NCI-H2029 treated with DMSO at 0.1 percent for 48 hours (cell line): Measurements from ENCODE around the gene DLGAP4.
A peak's percentile ranks its signal among the peaks of the same experiment; 100 is the strongest.

Source experiments
- DNase-seq: peaks from one replicate; lab custom pipeline; 2025; lab: John Stamatoyannopoulos, UW

DLGAP4 gene

DNA sequence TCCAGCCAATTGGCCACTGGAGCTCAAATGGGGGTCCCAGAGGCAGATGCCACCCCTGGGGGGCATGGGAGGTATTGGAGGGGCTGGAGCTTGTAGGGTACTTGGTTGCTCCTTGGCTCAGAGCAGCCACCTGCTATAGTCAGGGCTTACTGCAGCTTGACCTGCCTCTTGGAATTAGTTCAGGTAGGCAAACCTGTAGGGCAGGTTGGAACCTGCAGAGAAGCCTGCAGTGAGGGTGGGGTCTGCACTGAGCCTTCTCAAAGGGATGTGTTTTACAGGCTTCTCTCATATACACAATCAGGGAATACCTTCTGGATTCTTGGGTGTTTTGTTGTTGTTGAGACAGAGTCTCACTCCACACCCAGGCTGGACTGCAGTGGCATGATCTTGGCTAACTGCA is 141.0 kb downstream of the DLGAP4 start:
- DNase-seq: no peak

DNA sequence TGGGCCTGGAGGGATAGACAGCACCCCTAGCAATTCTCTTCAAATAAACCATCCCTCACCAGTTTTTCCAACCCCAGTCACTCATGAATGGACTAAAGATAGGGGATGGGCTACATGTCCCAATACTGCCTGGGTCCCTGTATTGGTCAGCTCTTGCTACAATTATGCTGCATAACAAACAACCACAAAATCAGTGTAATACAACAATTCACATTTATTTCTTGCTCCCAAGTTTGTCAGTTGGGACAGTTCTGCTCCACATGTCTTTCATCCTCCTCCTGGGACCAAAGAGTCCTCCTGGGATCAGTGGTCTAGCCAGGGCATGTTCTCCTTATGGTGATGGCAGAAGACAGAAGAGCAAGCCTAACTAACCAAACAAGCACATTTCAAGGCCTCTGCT is 143.5 kb downstream of the DLGAP4 start:
- DNase-seq: no peak

DNA sequence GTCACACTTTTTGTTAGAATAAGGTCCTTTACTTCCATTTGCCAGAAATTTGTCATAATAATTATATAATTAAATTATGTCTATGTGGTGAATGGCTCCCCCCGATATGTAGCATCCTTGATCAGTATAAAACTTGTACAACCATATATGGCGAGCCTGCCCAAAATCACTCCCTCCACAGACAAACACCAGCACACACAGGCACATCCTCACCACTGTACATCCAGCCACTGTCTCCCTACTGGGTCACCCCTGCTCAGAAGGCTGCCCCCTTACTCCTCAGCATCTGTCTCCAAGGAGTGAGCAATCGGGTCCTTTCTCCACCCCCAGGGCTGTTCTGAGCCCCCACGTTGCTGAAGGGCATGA is 148.2 kb downstream of the DLGAP4 start:
- no peak for DNase-seq

DNA sequence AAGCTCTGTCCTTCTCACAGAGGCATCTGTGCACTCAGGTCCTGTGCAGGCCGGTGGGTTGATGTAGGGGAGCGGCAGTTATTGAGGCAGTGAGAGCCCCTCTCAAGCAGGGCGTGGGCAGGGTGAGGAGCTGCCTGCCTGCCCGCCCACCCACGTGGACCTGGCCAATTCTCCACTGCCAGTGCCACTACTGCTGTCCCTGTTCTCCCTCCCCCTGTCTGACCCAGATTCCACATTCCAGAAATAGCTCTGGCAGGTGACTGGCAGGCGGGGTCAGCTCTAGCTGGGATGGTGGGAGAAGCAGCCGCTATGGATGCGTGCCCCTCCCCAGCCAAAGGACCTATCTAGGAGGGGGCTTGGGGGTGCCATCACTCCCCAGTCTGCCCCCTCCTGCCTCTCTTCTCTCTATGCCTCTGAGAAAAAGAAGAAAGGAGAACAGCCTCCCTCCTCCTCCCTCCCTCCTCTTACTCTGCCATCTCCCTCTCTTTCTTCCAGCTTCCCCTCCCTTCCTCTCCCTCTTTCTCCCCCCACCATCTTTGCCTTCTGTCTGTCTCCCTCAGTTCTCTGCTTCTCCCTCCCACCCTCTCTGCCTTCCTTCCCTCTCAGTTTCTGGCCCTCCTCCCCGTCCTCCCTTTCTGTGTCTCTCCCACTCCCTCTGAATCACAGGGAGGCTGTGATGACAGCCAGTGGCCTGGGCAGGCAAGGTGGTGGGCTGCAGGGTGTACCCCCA is 148.7 kb downstream of the DLGAP4 start:
- DNase-seq: no peak

DNA sequence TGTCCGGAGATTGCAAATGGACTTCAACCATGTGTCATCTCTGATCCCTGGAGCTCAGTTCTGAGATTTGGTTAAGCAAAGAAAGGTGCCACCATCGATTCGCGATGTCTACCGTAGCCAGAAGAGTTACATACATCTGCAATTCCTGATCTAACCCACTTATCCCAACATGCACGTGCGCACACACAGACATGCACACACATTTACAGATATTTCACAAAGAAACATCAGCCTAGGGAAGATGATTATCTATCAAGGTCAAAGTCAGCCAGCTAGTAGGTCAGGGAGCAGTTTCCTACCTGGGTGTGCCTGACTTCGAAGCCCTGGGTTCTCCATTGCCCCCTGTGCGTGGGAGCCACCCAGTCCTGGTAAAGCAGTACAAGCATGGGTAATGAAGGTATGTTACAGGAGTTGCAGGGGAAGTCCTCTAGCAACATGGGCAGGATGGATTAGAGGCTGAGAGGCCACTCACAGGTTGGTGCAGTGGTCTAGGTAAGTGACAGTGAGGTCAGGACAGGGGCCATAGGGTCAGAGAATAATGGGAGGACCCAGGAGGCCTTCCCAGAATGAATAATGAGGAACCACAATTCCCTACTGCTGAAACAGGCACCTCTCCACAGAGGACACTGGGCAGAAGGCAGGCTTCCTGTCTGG is 150.0 kb downstream of the DLGAP4 start:
- no peak for DNase-seq

DNA sequence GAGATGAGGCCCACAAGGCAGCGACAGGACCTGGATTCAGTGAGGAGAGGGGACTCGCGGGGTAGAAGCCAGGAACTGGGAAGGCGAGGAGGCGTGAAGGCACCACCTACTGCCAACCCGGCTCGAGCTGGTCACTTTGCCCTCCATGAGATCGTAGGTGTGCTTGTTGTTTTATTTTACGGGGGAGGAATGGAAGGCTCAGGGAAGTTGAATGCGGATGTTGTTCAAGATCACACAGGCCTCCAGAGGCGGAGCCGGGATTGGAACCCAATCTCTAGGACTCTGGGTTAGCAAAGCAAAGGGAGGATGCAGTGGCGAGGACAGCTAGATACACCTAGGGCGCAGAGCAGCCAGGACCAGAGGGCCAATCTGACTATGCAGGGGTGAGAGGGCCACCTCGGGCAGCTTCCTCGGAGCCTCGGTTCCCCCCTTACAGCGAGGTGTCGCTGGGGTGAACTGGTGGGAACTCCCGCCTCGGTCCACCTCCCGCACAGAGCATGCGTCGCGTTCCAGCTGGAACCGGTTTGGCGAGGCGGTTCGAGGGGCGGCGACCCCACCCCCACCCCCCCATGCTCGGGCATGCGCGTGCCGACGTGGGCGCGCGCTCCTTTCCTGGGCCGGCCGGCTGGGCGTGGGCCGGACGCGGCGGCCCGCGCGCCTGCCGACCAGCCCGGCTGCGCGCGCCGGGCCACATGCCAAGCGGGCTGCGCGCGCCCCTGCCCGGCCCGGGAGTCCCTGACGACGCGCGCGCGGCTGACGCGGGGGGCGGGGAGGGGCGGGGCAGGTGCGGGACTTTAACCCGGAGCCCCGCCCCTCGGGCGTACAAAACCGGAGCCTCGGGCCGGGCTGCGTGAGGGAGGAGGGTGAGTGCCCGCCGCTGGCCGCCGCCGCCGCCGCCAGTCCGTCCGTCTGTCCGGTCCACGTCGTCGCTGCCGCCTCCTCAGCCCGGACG is 154.8 kb downstream of the DLGAP4 start:
- peak; percentile 52 for DNase-seq

DNA sequence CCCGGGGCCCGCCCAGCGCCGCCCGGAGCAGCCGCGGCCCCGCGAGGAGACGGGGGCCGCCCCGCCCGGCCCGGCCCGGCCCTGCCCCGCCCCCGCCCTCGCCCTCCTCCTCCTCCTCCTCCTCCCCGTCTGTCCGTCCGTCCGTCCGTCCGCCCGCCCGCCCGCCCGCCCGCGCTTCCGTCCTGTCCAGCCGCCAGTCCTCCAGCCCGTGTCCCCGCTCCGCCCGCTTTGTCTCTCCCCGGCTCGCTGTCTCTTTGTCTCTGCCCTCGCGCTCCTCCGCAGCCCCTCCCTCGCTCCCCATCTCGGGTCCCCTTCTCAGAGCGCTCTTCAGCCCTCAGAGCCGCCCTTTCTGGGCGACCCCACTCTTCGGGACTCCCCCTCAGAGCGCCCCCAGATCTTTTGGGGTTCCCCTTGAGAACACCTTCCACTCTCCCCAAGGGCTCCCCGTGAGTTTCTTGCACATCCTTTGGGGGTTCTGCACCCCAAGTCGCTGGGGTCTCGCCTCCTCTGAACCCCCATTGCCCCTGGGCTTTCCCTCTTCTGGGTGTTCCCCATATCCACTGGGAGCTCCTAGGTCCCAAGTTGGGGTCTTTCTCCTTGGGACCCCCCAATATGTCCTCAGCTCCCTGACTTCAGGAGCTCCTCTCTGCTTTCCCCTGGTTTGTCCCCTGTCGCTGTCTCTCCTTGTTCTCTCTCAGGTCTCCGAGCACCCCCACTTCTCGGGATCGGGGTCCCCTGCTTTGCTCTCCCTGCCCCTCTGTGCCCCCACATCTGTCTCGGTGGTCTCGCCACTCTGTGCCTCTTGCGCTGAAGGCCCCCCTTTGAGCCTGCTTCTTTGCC is 155.7 kb downstream of the DLGAP4 start:
- DNase-seq: no peak

DNA sequence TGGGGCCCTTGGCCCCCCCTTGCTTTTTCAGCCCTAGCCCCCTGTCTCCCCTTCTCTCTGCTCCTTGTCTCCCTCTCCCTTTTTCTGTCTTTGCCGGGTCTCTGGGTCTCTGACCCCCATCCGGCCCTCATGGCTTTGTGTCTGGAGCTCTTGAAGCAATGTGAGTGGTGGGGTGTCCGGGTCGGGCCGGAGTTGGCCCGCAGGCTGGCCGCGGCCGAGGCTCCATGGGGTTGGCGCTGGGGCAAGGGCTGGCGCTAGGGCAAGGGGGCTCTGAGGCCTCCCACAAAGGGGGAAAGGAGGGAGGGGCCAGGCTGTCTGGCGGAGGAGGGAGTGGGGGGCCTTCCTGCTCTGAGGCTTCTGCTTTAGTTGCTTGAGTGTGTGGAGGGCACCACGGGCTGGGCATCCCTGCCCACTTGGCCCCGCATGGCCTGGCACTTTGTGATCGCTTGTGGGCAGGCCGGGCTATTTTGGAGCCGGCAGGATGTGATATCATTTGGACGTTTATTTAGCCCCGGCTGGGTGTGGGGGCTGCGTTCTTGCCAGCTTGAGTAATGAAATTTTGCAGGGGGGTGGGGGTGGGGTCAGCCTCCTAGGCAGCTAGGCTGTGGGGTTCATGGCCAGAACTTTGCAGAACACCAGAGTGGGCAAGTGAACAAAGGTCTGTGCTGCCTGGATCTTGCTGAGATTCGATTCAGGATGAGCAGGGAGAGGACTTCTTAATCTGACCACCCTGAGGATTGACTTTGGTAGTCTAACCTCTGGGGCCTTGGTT is 156.5 kb downstream of the DLGAP4 start:
- no peak for DNase-seq

DNA sequence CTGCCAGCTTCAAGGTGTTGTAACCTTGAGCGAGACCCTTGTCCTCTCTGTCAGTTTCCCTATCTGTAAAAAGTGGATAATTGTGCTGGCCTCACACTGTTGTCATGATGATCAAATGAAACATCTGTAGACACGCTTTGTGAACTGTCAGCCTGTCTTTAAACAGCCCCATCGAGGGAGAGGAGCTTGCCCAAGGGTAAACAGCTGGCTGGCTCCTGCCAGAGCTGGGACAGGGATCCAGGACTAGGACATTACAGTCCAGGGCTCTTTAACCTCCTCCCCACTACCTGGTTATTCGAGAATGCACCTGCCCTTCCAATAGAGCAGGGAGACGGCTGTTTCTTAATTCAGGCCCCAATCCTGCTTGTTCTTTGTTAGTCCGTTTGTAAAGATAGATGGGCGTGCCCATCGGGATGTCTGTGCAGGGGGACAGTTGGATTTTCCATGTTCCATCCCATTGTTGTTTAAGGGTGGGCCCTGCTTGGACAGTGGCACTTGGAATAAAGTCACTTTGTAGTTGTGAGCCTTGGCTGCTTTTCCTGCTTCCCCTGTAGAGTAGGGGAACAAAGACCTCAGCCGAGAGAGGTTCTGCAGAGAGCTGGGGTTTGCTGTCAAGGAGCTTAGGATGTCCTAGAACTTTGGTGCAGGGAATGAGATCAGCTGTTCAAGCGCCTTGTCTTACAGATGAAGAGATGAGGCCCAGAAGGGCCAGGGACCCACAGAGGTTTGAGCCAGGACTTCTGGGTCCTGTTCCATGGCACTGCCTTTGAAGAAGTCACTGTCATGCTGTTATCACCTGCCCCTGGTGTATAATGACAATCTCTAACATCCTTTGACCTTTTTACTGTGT is 157.3 kb downstream of the DLGAP4 start:
- DNase-seq: no peak

DNA sequence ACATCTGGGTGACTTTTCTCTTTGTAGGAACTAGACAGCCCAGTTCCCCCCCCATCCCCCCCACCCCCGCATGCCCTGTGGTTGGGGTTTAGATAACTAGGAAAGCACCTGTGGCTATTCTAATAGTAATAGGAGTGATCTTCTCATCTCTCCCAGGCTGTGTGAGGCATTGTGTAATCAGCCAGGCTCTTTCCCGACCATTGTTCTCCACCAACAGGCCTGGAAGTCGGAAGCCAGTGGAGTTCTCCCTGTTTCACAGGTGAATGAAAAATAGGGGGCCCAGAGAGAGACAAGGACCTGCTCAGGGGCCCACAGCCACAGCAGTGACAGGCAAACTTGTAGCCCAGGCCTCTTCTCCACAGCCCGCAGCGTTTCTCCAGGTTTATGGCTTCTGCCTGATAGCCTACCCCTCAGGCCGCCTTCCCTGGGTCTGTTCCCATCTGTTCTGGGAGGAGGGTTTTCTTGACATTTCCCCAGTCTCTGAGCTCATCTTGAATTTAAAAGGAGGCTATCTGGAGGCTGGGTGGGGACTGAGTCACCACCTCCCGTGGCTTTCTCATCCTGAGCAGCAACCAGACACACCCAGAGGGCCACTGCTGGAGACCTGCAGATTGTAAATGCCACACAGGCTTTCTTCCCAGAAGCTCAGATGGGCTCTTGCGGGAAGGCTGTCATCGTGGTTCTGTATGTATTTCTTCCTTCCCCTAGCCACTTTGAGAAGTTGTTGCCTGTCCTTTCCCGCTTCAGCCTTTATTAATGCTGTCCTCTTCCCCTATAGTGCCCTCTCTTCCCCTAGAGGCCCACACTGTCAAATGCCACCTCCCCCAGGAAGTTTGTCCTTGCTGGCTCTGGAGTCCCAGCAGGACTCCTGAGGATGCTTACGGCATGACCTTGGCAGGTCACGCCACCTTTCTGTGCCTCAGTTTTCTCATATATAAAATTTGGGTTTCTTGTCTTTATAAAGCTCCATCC is 159.3 kb downstream of the DLGAP4 start:
- DNase-seq: no peak

DNA sequence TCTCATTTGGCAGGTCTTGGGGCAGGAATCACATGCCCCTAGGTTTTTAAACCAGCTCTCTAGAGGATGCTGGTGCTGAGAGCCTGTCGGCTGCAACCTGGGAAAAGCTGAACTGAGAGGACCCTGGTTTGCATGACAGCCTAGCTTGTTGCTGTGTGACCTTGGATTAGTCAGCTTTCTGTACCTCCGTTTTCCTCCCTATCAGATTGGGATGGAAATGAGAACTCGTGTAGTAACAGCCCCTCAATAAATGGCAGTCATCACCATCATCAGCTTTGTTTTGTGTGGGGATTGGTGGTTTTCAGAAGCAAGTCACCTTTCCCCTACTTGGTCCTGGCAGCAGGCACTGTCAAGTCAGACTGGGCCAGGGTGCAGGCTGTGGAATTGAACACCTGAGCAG is 159.9 kb downstream of the DLGAP4 start:
- no peak for DNase-seq

DNA sequence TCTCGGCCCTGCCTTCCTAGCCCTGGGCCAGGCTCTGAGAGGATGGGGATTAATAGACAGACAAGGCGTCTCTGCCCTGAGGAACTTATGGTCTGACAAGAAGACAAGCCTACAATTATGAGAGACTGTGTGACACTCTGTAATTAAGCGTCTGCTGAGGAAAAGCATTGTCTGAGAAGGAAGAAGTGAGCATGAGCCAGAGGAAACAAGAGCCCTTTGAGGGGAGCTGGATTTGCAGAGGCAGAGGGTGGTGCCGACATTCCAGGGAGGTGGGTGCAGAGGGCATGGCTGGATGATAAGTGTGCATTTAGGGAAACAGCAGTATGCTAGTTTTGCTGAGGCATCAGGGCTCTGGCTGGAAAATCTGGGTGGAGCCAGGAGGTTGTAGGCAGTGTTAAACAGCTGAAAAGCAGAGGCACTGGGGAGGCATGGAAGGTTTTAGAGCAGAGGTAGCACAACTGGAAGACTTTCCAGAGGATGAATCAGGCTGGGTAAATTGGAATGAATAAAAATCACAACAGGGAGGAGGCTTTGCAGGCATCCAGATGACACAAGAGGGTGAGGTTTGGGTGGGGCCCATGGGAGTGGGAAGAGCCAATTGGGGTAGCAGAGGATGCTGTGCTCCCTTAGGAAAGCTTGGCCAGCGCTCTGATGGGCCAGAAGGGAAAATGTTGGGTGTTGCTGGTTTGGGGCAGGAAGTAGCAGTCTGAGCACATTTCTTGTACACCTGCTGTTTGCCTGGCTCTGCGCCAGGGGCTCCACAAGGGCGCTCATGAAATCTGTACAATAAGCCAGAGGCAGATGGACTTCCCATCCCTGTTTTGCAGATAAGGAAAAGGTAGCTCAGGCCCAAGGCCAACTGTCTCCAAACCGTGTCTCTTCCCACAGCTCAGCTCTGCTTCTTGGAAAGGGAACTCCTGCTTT is 161.2 kb downstream of the DLGAP4 start:
- peak; percentile 81 for DNase-seq

DNA sequence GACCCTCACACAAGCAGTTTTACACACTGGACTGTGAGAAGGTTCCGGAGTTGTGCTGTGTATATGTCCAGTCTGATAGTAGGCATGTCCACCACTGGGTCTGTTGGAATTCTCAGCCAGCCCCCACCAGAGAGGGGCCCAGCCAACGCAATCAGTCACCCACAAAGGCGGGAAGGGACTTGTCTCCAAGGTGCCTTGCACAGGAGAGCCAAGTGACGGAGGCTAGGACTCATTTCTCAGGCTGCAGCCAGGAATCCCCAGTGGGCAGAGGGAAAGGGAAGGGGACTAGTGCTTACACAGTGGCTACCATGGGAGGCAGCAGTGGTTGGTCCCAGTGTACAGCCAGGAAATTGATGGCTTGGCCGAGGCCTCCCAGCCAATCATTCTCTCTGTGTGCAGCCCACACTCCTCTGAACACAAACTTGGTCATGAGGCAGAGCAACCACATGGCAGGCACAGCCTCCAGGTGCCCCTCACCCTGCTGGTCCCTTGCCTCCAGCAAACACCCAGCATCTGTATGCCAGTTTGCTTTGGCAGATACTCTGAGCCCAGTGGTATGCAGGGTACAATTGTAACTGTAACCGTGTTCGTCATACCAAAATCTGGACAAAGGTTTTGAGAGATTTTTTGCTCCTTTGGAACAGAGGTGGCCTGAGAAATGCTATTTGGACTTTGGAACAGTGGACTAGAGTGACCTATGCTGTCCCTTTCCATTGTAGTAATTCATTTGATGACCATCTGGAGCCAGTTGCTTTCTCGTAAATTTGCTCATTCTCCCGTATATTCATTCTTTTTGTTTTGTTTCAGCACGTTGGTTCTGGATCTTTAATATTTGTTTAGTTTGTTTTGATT is 162.2 kb downstream of the DLGAP4 start:
- DNase-seq: no peak

DNA sequence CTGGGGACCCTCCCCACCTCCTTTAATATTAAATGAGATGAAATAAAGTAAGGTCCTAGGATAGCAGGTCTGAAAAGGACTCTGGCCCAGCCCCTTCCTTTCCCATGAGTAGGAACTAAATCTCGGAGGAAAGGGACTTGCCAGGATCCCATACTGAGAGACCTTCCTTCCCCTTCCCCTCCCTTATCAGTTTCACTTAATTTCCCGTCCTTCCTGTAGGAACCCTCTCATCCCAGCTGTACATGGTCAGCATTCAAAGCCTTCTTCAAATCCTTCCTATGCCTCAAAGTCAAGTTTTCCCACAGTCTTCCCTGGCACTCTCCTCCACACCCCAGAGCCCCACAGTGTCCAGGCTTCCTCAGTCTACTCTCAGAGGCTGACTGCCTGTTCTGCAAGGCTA is 163.8 kb downstream of the DLGAP4 start:
- no peak for DNase-seq

DNA sequence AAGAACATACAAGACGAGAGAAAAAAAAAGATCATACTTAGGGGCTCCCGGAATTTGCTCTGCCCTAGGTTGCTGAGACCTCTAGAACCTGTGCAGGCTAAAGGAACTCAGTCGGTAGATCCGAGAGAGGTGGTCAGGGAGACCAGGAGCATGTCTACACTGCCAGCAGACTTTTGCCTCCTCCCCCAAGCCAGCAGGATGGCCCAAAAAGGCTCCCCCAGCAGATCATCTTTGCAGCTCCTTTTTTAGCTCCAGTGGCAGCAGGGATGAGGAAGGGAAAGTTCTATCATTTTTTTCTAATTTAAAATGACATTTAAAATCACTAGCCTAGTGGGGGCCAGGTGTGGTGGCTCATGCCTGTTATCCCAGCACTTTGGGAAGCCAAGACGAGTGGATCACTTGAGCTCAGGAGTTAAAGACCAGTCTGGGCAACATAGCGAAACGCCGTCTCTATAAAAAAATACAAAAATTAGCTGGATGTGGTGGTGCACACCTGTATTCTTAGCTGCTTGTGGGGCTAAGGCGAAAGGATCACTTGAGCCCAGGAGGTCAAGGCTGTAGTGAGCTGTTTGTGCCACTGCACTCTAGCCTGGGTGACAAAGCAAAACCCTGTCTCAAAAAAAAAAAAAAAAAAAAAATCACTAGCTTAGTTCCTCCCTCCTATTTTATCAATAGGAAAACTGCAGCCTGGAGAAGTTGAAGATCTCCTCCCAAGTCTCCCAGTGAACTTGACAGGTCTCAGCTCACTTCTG is 165.9 kb downstream of the DLGAP4 start:
- DNase-seq: no peak

DNA sequence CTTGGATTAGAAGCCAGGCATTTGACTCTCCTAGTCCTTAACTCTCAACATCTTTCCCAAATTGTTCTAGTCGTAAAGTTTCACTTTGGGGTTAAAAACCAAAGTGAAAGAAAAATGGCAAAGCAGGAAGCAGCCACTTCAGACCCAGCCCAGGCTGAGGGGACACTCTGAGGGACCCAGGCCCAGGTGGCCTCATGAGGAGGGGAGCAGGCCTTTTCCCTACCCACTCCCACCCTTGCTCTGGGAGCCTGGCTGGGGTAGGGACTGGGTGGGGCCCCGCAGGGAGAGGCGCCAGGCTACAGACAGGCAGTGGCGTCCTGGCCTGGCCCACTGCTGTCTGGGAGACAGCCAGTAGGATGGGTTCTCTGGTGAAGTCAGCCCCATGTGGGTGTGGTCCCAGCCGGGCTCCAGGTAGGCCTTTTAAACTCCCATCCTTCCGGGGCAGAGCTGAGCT is 166.5 kb downstream of the DLGAP4 start:
- DNase-seq: peak; percentile 37
